ENCODE measurements around the gene A2ML1.

GRCh38 chr12:8819666-8819980 is 2.8 kb upstream of the A2ML1 start:
- TF ChIP-seq POLR2AphosphoS5 (IDR thresholded peaks at IDR 0.05; ENCODE audit: low read depth, low read length): no peak
- TF ChIP-seq TAF1 (IDR thresholded peaks at IDR 0.05; ENCODE audit: low read depth, low read length): no peak
- no peak for TF ChIP-seq POLR2A (IDR thresholded peaks at IDR 0.05; ENCODE audit: low read depth, low read length)
- no peak for TF ChIP-seq POU2F2 (IDR thresholded peaks at IDR 0.05; ENCODE audit: low read depth, low read length)
- no peak for TF ChIP-seq PAX5 (IDR thresholded peaks at IDR 0.05; ENCODE audit: insufficient read depth, low read length, severe bottlenecking)

Measured in GM12891 (cell line).